DND-41 (cell line): ENCODE results near the gene SNX22.

Source experiments
- ATAC-seq: fragments of 200-7000 bp; cut with Tn5 transposase; 3 replicates; pipeline ENCODE4 v1.9.1; 2021; ENCODE audit warnings: low read depth; ENCODE audit not compliant: insufficient read depth
- DNase-seq: peaks from one replicate; pipeline ENCODE4 v3.0.0-alpha.2; 2020
- H2AFZ ChIP-seq: 2 replicates; pipeline ENCODE4 v1.6.0; 2012; ENCODE audit warnings: low read depth, low read length
- H3K27ac ChIP-seq: 2 replicates; pipeline ENCODE4 v1.5.1; 2012; ENCODE audit warnings: low read length, inconsistent platforms
- H3K27me3 ChIP-seq: fragments of 200-600 bp; sonication (generic); 2 replicates; pipeline ENCODE4 v1.6.0; 2012; ENCODE audit warnings: low read length, mild to moderate bottlenecking, inconsistent platforms; ENCODE audit not compliant: insufficient read depth, poor library complexity
- H3K36me3 ChIP-seq: 2 replicates; pipeline ENCODE4 v1.5.1; 2012; ENCODE audit warnings: low read length, inconsistent platforms; ENCODE audit not compliant: insufficient read depth
- H3K4me1 ChIP-seq: 2 replicates; pipeline ENCODE4 v1.5.1; 2012; ENCODE audit warnings: mild to moderate bottlenecking, low read length; ENCODE audit not compliant: insufficient read depth
- H3K4me2 ChIP-seq: 2 replicates; pipeline ENCODE4 v1.6.0; 2012; ENCODE audit warnings: mild to moderate bottlenecking, moderate library complexity, low read length, inconsistent platforms; ENCODE audit not compliant: insufficient read depth
- H3K4me3 ChIP-seq, 2 experiments: fragments of 200-600 bp in 1 of 2; shearing (Covaris generic) in 1 of 2; 2 replicates each; pipeline ENCODE4 v1.5.1; 2012 to 2016; ENCODE audit warnings: inconsistent platforms in 2 of 2, low read length in 2 of 2, mild to moderate bottlenecking in 2 of 2, low read depth in 1 of 2, moderate library complexity in 1 of 2
- H3K79me2 ChIP-seq: 2 replicates; pipeline ENCODE4 v1.6.0; 2012; ENCODE audit warnings: low read length, inconsistent platforms; ENCODE audit not compliant: insufficient read depth
- H3K9ac ChIP-seq: 2 replicates; pipeline ENCODE4 v1.6.0; 2012; ENCODE audit warnings: low read depth, mild to moderate bottlenecking, inconsistent platforms, low read length, moderate library complexity
- H3K9me3 ChIP-seq: 2 replicates; pipeline ENCODE4 v1.5.1; 2012; ENCODE audit warnings: low read length, moderate library complexity, mild to moderate bottlenecking, inconsistent platforms; ENCODE audit not compliant: insufficient read depth, severe bottlenecking
- H4K20me1 ChIP-seq: 2 replicates; pipeline ENCODE4 v1.6.0; 2012; ENCODE audit warnings: low read length; ENCODE audit not compliant: insufficient read depth
- EZH2 ChIP-seq: IDR thresholded peaks from 3 replicates; pipeline ENCODE4 v1.6.1; 2012; ENCODE audit warnings: borderline replicate concordance, low read depth, mild to moderate bottlenecking, moderate library complexity, low read length, inconsistent platforms; ENCODE audit not compliant: severe bottlenecking
- TF ChIP-seq, protein P1 (sequence below): IDR thresholded peaks from 2 replicates; pipeline ENCODE4 v1.5.1; 2012; ENCODE audit warnings: borderline replicate concordance, low read length, moderate library complexity, mild to moderate bottlenecking; ENCODE audit not compliant: poor library complexity, severe bottlenecking; ENCODE audit errors: extremely low read depth

The SNX22 gene

DNA sequence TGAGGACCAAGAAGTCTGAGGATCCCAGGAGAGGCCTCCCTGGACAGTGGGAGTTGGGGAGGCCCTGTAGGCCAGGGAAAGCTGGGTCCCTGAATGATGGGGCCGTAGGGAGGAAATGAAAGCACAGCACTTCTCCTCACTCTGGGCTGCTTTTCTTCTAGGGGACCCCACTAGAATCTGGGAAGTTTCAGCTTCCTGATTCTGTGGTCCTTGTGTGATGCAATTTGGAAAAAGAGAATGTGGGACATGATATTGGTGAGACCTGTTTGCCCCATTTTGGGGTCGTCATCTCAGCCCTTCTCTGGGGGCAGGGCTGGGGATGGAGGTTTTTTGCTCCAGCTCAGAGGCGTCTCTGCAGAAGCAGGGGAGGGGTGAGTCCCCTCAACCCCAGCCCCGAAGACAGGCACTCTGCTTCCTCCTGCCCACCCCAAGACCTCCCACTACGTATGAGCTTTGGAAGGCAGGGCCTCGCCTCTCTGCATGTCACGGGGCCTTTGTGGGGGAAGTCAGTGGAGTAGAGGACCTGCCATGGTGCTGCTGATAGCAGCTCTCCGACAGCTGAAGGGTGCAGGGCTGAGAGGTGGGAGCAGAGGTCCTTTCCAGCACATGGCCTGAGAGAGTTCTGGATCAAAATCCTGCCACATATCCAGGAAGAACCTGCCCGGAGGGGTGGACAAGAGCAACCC lies 1.5 kb upstream of the SNX22 start:
- no peak overlapping the region for H3K27ac ChIP-seq
- TF ChIP-seq, protein P1, sequence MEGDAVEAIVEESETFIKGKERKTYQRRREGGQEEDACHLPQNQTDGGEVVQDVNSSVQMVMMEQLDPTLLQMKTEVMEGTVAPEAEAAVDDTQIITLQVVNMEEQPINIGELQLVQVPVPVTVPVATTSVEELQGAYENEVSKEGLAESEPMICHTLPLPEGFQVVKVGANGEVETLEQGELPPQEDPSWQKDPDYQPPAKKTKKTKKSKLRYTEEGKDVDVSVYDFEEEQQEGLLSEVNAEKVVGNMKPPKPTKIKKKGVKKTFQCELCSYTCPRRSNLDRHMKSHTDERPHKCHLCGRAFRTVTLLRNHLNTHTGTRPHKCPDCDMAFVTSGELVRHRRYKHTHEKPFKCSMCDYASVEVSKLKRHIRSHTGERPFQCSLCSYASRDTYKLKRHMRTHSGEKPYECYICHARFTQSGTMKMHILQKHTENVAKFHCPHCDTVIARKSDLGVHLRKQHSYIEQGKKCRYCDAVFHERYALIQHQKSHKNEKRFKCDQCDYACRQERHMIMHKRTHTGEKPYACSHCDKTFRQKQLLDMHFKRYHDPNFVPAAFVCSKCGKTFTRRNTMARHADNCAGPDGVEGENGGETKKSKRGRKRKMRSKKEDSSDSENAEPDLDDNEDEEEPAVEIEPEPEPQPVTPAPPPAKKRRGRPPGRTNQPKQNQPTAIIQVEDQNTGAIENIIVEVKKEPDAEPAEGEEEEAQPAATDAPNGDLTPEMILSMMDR: no peak
- TF ChIP-seq EZH2: no peak
- H3K9me3 ChIP-seq: no peaks in the 10 kb centered on the region
- H3K4me3 ChIP-seq: no peak overlapping the region
- DNase-seq (no peak), ATAC-seq (no peak)
- H2AFZ ChIP-seq: no peak overlapping the region
- no peak overlapping the region for H3K4me2 ChIP-seq
- peaks cover 10% of the 10 kb centered on the region for H3K36me3 ChIP-seq
- H3K9ac ChIP-seq: no peak overlapping the region
- no peaks in the 10 kb centered on the region; the same call in 1 of the 2 replicates for H4K20me1 ChIP-seq
- H3K79me2 ChIP-seq: no peaks in the 10 kb centered on the region
- no peaks in the 10 kb centered on the region for H3K27me3 ChIP-seq
- H3K4me1 ChIP-seq: peaks cover 11% of the 10 kb centered on the region

DNA sequence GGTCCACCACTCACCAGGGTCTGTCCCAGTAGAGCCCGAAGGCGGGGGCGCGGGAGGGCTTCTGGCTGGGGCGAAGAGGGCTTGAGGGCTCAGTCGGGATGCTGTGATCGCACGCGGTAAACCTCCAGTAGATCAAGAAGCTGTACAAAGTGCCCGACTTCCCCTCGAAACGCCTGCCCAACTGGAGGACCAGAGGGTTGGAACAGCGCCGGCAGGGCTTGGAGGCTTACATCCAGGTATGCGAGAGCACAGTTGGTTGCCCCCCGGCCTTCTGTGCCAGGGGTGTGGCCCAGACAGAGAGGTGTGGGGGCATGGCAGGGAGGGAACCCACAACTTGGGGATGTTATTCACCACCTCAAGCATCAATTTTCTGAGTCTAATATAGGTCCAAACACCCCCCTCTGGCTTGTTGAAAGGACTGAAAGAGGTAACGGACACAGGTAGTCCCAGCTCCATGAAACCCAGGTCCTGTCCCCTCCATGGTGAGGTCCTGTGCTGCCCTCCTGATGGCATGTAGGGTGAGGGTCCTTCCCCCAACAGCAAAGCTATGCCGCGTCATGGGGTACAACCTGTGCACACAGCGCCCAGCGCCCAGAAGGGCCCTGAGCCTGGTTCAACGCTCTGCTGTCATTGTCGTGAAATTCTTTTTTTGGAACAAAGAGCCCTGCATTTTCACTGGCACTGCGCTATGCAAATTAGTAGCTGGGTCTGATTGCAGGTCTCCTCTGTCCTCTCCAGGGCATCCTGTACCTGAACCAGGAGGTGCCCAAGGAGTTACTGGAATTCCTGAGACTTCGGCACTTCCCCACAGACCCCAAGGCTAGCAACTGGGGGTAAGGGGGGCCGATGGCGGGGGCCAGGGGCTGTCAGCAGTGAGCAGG lies 1.2 kb downstream of the SNX22 start:
- H3K27me3 ChIP-seq: no peaks in the 10 kb centered on the region
- DNase-seq: no peak
- H3K4me2 ChIP-seq: peak overlapping the region; percentile 57
- H3K4me3 ChIP-seq: no peak overlapping the region
- peaks cover 36% of the 10 kb centered on the region for H3K36me3 ChIP-seq
- H2AFZ ChIP-seq: peak overlapping the region; percentile 67; the same call in 1 of the 2 replicates
- H3K4me1 ChIP-seq: peaks cover 11% of the 10 kb centered on the region
- H3K9ac ChIP-seq: no peak overlapping the region
- peaks cover 8% of the 10 kb centered on the region; the same call in 1 of the 2 replicates for H4K20me1 ChIP-seq
- H3K9me3 ChIP-seq: no peaks in the 10 kb centered on the region
- H3K27ac ChIP-seq: no peak overlapping the region; the same call in 1 of the 2 replicates
- no peak for TF ChIP-seq EZH2
- TF ChIP-seq, protein P1: no peak
- no peak for ATAC-seq
- H3K79me2 ChIP-seq: no peaks in the 10 kb centered on the region

DNA sequence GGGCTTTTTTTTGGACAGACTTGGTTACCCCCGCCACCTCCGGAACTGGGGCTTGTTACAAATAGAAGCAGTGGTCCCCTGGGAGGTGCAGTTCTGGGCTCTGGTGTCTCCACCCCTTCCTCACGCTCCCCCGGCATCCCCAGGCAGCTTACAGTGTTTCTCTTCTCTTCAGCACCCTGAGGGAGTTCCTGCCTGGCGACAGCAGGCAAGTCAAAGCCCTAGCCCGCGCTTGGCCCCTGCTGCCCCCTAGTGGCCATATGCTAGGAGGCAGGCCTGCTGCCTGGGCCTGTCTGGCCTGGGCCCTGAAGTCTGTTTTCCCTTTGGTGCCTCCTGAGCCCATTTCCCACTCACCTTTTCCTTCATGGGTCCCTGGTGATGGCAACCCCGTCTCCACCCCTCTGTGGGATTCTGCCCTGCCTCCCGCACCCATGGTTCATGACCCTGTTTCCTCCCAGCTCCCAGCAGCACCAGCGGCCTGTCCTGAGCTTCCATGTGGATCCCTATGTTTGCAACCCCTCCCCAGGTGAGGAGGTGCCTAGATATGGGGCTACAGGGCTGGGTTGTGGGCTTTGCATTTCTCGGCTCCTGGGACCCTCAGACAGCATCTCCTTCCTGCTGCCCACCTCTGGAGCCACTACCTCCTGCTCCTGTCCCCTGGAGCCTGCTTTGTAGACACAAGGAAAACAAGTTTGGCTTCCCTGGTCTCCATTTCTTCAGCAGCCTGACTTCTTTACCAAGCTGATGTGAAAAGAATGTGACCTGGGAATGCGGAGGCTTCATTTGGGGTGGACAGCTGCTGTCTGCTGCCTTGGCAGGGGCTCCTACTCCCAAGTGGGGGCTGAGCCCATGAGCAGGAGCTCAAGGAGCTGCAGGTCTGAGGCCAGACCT lies 2.2 kb downstream of the SNX22 start:
- ATAC-seq (peak; percentile 96), DNase-seq (peak; percentile 88)
- TF ChIP-seq, protein P1: peak; percentile 96
- TF ChIP-seq EZH2: no peak
- peak overlapping the region; percentile 67 for H2AFZ ChIP-seq
- H3K36me3 ChIP-seq: peaks cover 46% of the 10 kb centered on the region
- H3K27me3 ChIP-seq: no peaks in the 10 kb centered on the region
- peak overlapping the region; percentile 33; the same call in 1 of the 2 replicates for H3K9ac ChIP-seq
- H3K4me2 ChIP-seq: peak overlapping the region; percentile 57
- no peaks in the 10 kb centered on the region for H3K9me3 ChIP-seq
- peaks cover 13% of the 10 kb centered on the region; the same call in 1 of the 2 replicates for H4K20me1 ChIP-seq
- peaks cover under 1% of the 10 kb centered on the region; the same call in 1 of the 2 replicates for H3K79me2 ChIP-seq
- peak overlapping the region in 1 of 2 experiments; percentile 36; a peak in 1 of 4 replicates for H3K4me3 ChIP-seq
- H3K27ac ChIP-seq: 0 out of 2 replicates have a peak overlapping the region, but pooled peaks have one; percentile 30
- H3K4me1 ChIP-seq: peaks cover 15% of the 10 kb centered on the region
